T-helper 17 cell (primary cell): ENCODE measurements around the gene ZNF592. TPM values are rescaled to one million over a fixed set of nuclear protein-coding genes. Genes with fewer than 3 reads are reported as not detected.
"Not testable (repeated sequence)": the region's sequence is repeated elsewhere in the genome, so short reads cannot be mapped to it uniquely, and the experiment has no call there.

Experiments
- ATAC-seq: fragments of 150-1000 bp; cut with Tn5 transposase; 2 replicates; pipeline ENCODE4 v1.10.0; 2021; ENCODE audit warnings: mild to moderate bottlenecking, moderate library complexity
- DNase-seq, 3 donors: peaks; one replicate each; pipeline versions ENCODE4 v3.0.0 to v3.0.0-alpha.2; 2020 to 2021
- H3K9me3 ChIP-seq: one replicate; pipeline ENCODE4 v1.7.0; 2013; ENCODE audit warnings: low read length, mild to moderate bottlenecking; ENCODE audit not compliant: control insufficient read depth, poor library complexity, severe bottlenecking
- H3K27ac Mint-ChIP-seq: one replicate; pipeline ENCODE4 v1.8.0; 2022; ENCODE audit warnings: mild to moderate bottlenecking, moderate library complexity, mixed read lengths
- H3K27me3 Mint-ChIP-seq: one replicate; pipeline ENCODE4 v1.8.0; 2022; ENCODE audit warnings: mixed read lengths
- H3K36me3 Mint-ChIP-seq: one replicate; pipeline ENCODE4 v1.8.0; 2022; ENCODE audit warnings: low read depth, mixed read lengths
- H3K4me1 Mint-ChIP-seq: one replicate; pipeline ENCODE4 v1.8.0; 2022; ENCODE audit warnings: mild to moderate bottlenecking, mixed read lengths
- H3K4me3 Mint-ChIP-seq: one replicate; pipeline ENCODE4 v1.8.0; 2022; ENCODE audit warnings: mild to moderate bottlenecking, moderate library complexity, mixed read lengths
- total RNA-seq, 4 donors: library from RNA in 2 of 4; stranded (reverse) in 2 of 4; gene quantifications; one replicate each; pipeline ENCODE4 v1.2.3 and lab custom pipeline; 2022 to 2026

ZNF592 gene
- total RNA-seq, 2 donors from 2014 or later = 33.8 to 36.5 TPM

DNA sequence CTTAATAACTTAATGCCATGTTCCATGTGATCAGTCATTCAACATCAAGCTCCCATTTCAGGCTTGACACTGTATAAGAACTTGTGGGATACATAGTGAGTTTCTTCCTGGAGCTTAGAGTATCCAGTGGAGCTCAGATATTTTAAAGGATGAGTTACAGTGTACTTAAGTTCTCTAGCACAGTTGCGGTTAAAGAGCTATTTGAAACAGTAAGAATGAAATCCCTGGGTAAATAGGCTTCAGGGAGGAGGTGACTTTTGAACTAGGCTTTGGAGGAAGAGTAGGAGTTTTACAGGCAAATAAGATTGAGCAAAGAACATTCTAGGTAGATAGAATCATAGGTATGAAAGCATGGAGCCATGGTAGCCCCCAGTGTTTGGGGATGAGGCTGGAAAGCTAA, 3.8 kb downstream of the ZNF592 start:
- H3K9me3 ChIP-seq = no peaks in the 10 kb centered on the region
- H3K27ac Mint-ChIP-seq = peak overlapping the region; percentile 61
- H3K4me3 Mint-ChIP-seq = peak overlapping the region; percentile 7
- no peaks in the 10 kb centered on the region for H3K27me3 Mint-ChIP-seq
- H3K4me1 Mint-ChIP-seq = peaks cover 54% of the 10 kb centered on the region
- ATAC-seq (no peak), DNase-seq (no peak)
- peaks cover 2% of the 10 kb centered on the region for H3K36me3 Mint-ChIP-seq

DNA sequence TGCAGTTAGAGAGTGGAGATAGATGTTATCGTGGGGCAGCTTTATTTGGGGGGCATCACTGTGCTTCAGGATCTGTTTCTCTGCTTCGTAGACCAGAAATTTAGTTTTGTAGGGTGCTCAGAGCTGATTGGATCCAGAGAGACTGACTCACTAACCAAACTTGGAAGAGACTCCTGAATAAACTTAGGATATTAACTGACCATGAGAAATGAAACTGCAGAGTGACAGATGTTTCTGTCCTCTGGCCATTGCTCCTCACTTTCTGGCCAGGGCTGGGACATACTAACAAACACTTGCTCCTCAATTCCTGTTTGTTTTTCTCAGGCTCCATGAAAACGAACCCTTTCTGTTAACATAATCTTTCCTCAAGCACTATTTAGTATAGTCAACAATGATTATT, 4.3 kb downstream of the ZNF592 start:
- DNase-seq (no peak), ATAC-seq (no peak)
- no peak overlapping the region for H3K4me3 Mint-ChIP-seq
- H3K36me3 Mint-ChIP-seq = peaks cover 1% of the 10 kb centered on the region
- H3K4me1 Mint-ChIP-seq = peaks cover 49% of the 10 kb centered on the region
- H3K27me3 Mint-ChIP-seq = no peaks in the 10 kb centered on the region
- peak overlapping the region; percentile 61 for H3K27ac Mint-ChIP-seq
- H3K9me3 ChIP-seq = no peaks in the 10 kb centered on the region

DNA sequence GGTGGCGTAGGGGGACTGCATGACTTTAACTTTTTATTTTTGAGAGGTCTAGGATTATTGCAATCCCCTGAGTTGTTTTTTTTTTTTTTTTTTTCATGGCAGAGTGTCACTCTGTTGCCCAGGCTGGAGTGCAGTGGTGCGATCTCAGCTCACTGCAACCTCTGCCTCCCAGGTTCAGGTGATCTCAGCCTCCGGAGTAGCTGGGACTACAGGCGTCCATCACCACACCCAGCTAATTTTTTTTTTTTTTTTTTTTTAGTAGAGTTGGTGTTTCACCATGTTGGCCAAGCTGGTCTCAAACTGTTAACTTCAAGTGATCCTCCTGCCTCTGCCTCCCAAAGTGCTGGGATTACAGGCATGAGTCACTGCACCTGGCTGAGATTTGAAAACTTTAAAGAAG, 6.5 kb downstream of the ZNF592 start:
- H3K27me3 Mint-ChIP-seq, ATAC-seq, DNase-seq, H3K36me3 Mint-ChIP-seq, H3K4me3 Mint-ChIP-seq, H3K27ac Mint-ChIP-seq, H3K9me3 ChIP-seq: not testable (repeated sequence)
- peaks cover 39% of the 10 kb centered on the region for H3K4me1 Mint-ChIP-seq

DNA sequence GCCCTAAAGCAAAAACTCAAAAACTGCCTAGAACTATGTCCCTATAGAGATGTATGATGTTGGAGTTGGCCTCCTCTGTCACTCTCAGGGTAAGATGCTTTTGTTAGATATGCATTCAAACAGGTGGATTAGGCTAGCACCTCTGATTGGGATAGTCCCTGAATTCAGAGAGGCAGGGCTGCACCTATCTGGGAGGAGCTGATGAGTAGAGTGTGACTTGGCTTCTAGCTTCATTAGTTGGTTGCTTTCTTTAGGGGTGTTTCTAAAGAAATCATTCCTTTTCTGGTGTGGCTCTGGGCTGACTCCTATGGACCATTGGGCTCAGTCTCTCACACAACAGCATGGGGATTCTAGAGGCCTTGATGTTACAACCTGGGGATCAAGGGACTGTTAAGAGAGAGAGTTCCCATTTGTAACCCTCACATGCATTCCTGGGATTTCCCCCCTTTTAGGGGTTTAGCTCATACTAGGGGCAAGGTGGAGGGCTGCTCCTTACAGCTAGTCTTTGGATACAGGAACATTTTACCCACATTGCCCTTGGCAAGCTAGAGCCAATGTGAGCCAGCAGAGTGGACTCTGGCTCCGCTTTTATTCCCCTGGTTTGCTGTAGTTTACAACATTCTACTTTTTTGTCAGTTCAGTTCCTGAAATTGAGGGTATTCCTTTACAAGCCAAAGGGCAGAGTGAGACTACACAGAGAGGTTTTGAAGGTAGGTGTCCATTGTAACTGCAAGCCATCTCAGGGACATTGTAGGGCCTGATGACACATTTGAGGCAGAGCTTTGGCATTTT, 7.5 kb downstream of the ZNF592 start:
- no peaks in the 10 kb centered on the region for H3K9me3 ChIP-seq
- ATAC-seq (no peak), DNase-seq (no peak)
- Mint-ChIP-seq H3K4me3 (no peak overlapping the region), H3K27ac (peak overlapping the region; percentile 27), H3K36me3 (no peaks in the 10 kb centered on the region), H3K4me1 (peaks cover 30% of the 10 kb centered on the region), H3K27me3 (no peaks in the 10 kb centered on the region)

DNA sequence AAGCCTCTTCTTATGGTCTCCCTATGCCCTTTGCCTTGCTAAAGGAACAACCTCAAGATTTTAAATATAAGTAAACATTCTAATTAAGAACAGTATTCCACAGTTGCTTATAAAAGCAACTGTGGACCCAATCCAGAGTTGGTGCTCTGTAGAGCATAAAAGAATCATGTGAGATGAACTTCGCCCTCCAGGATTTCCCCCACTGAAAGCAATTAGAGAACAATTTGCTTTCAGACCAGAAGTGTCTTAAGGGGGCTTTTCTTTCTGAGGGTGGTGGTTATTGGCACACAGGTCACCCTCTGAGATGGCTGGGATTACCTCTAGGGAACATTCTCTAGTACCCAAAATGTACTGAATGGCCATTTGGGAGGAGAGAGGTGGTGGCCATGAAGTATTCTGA, 10.6 kb downstream of the ZNF592 start:
- DNase-seq = no peak
- Mint-ChIP-seq H3K36me3 (no peaks in the 10 kb centered on the region), H3K4me1 (peaks cover 21% of the 10 kb centered on the region), H3K4me3 (no peak overlapping the region), H3K27ac (no peak overlapping the region), H3K27me3 (no peaks in the 10 kb centered on the region)
- no peak for ATAC-seq
- no peaks in the 10 kb centered on the region for H3K9me3 ChIP-seq

DNA sequence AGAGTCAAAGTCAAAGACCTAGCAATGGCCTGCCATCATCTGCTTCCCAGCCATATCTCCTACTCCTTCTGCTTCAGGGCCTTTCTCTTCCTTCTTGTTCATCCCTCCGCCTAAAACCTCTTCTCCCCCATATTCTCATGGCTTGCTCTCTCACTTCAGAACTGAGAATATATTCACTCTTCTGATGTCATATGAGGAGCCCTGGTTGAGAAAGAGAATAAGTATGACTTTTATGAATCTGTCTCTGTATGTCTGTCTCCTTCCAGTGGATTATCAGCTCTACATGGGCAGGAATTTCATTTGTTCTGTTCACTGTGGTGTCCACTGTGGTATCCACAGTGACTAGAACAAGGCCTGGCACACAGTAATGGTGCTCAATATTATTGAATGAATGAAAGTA, 11.8 kb downstream of the ZNF592 start:
- ATAC-seq (no peak), DNase-seq (no peak)
- Mint-ChIP-seq H3K27me3 (no peaks in the 10 kb centered on the region), H3K27ac (no peak overlapping the region), H3K36me3 (no peaks in the 10 kb centered on the region), H3K4me3 (no peak overlapping the region), H3K4me1 (peaks cover 24% of the 10 kb centered on the region)
- no peaks in the 10 kb centered on the region for H3K9me3 ChIP-seq

DNA sequence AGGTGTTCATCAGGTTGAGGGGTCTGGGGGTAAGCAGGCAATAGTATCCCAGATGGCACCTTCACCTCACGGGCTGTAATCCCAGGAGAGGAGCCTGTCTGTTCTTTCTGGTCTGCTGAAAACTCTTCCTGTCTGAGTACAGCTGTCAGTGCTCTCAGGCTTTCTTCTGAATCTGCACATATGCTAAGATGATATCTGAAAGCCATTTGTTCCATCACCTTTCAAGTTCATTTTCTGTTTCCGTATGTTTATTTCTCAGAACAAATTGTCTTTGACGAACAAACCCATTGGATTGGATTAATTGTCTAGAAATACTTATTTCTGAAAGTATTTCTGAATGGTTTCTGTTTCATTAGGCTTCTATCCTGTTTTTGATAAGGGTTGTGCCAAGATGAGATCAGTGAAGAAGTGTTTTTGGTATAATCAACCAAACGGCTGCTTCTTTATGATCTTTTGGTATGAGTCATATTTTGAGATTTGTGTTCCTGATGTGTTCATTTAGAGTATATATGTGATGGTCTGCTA, 13.3 kb downstream of the ZNF592 start:
- no peaks in the 10 kb centered on the region for H3K9me3 ChIP-seq
- DNase-seq (no peak), ATAC-seq (peak; percentile 67)
- Mint-ChIP-seq H3K4me3 (no peak overlapping the region), H3K36me3 (peaks cover 6% of the 10 kb centered on the region), H3K4me1 (peaks cover 22% of the 10 kb centered on the region), H3K27ac (no peak overlapping the region), H3K27me3 (no peaks in the 10 kb centered on the region)

DNA sequence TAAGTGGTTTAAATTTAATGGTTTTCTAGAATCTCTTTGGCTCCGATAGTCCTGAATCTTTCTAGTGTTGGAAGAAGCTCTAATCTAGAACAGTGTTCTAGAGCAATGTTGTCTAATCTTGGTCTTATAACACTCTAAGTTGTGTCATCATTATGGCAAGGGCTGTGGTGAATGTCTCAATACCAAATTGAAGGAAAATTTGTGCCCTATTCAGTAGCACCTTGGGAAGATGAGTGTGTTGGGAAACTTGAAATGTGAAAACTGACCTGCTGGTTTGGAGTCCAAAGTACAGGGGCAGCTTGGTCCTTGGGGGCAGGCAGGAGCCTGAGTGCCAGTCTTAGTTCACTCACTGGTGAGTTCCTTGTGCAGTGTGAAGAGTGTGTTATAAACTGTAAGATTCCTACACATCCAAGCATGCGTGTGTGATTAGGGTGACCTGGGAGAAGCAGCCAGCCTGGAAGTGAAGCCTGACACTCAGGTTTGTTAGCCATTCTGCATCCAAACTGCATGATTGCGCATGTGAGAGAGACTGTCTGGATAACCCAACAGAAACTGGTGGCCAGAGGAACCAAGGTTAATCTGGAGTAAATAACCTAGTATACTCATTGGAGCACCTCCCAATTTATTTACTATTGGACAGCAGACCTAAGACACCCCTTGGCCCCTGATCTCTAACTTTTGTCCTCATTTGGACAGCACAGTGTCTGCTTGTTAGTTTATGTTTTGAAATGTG, 14.6 kb downstream of the ZNF592 start:
- DNase-seq (no peak), ATAC-seq (no peak)
- Mint-ChIP-seq H3K36me3 (peaks cover 6% of the 10 kb centered on the region), H3K27me3 (no peaks in the 10 kb centered on the region), H3K27ac (no peak overlapping the region), H3K4me3 (no peak overlapping the region), H3K4me1 (peaks cover 22% of the 10 kb centered on the region)
- no peaks in the 10 kb centered on the region for H3K9me3 ChIP-seq

DNA sequence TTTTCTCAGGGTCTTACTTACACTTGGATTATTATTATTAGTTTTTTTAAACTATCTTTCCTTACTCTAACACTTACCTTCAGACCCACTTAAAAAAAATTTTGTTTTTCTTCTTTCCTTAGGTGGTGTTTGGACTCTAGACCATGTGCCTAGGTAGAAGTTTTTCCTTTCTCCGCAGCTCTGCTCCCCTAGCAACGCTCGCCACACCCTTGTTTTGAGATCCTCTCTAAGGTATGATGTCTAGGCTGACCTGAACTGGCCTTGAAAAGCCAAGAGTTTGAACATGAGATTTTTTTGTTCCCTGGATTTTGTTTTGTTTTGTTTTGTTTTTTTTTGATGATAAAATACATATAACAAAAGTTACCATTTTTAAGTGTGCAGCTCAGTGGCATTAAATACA, 16.2 kb downstream of the ZNF592 start:
- H3K9me3 ChIP-seq = no peaks in the 10 kb centered on the region
- Mint-ChIP-seq H3K4me1 (peaks cover 29% of the 10 kb centered on the region), H3K27ac (peak overlapping the region; percentile 57), H3K4me3 (no peak overlapping the region), H3K36me3 (peaks cover 14% of the 10 kb centered on the region), H3K27me3 (no peaks in the 10 kb centered on the region)
- no peak for DNase-seq
- ATAC-seq = no peak

DNA sequence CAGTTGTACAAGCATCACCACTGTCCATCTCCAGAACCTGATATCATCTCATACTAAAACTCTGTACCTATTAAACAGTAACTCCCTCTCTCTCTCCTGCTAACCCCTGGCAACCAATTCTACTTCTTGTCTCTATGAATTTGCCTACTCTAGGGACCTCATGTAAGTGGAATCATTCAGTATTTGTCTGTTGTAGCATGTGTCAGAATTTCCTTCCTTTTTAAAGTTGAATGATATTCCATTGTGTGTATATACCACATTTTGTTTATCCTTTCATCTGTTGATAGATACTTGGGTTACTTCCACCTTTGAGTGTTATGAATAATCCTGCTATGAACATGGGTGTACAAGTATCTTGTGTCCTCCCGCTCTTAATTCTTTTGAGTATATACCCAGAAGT, 16.6 kb downstream of the ZNF592 start:
- H3K27ac Mint-ChIP-seq = peak overlapping the region; percentile 57
- H3K27me3 Mint-ChIP-seq = no peaks in the 10 kb centered on the region
- H3K4me3 Mint-ChIP-seq = no peak overlapping the region
- H3K9me3 ChIP-seq = no peaks in the 10 kb centered on the region
- H3K4me1 Mint-ChIP-seq = peaks cover 33% of the 10 kb centered on the region
- H3K36me3 Mint-ChIP-seq = peaks cover 16% of the 10 kb centered on the region
- DNase-seq = no peak
- ATAC-seq = no peak

DNA sequence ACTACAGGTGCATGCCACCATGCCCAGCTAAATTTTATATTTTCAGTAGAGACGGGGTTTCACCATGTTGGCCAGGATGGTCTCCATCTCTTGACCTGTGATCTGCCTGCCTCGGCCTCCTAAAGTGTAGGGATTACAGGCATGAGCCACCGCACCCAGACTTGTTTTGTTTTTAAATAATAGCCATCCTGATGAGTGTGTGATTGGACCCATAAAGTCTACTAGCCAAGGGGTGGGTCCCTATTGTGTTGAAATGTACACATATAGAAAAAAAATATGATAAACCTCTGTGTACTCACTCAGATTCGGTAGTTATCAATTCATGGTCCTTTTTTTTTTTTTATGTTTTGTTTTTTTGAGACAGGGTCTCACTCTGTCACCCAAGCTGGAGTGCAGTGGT, 17.3 kb downstream of the ZNF592 start:
- Mint-ChIP-seq H3K36me3 (peaks cover 19% of the 10 kb centered on the region), H3K4me3 (no peak overlapping the region), H3K27ac (peak overlapping the region; percentile 81), H3K4me1 (peaks cover 39% of the 10 kb centered on the region), H3K27me3 (no peaks in the 10 kb centered on the region)
- DNase-seq = no peak
- no peaks in the 10 kb centered on the region for H3K9me3 ChIP-seq
- no peak for ATAC-seq

DNA sequence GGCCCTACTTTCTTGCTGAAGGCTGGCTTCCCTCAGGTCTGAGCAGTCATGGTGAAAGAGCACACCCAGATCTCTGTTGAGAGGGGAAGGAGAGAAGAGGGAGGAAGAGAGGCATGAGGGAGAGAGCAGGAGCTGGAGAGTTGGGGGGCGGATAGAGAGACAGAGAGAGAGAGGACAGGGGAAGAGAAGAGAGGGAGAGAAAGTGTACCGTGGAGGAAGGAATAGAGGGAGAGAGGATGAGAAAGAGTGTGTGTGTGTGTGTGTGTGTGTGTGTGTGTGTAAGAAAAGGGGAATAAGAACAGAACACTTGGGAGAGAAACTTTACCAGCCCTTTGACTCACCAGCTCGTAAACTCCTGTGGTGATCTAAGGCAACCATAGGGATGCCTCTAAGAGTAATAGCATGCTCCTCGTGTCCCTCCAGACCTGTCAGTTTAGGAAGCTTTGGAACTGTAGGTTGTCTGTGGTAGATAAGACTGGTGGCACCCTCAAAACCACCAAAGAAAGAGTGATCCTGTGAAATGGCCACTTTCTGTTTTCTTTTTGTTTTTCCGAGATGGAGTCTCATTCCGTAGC, 18.2 kb downstream of the ZNF592 start:
- H3K4me1 Mint-ChIP-seq = peaks cover 47% of the 10 kb centered on the region
- H3K27me3 Mint-ChIP-seq = no peaks in the 10 kb centered on the region
- peak overlapping the region; percentile 81 for H3K27ac Mint-ChIP-seq
- ATAC-seq = no peak
- no peak overlapping the region for H3K4me3 Mint-ChIP-seq
- peaks cover 21% of the 10 kb centered on the region for H3K36me3 Mint-ChIP-seq
- no peak for DNase-seq
- H3K9me3 ChIP-seq = no peaks in the 10 kb centered on the region

DNA sequence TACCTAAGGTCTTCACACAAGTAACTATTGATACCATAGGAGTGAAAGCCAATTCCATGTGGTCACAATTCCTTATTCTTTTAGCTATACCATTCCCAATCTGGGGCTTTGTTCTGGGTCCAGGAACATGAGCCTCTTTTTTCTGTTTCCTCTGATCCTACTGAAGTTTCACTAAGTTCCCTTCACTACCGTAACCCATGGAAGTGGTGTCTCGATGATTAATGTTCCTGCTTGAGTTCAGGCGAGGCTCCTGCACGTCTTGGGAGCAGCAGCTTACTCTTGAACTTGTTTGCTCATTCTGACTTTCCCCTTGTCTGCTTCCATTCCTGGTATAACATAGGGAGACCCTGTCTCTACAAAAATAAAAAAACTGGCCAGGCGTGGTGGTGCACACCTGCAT, 23.6 kb downstream of the ZNF592 start:
- DNase-seq (no peak), ATAC-seq (no peak)
- peaks cover 33% of the 10 kb centered on the region for H3K4me1 Mint-ChIP-seq
- H3K27ac Mint-ChIP-seq = no peak overlapping the region
- peaks cover 15% of the 10 kb centered on the region for H3K36me3 Mint-ChIP-seq
- no peaks in the 10 kb centered on the region for H3K9me3 ChIP-seq
- no peaks in the 10 kb centered on the region for H3K27me3 Mint-ChIP-seq
- H3K4me3 Mint-ChIP-seq = no peak overlapping the region
